ENCODE data around the gene C1S. TPM values are rescaled to one million over a fixed set of nuclear protein-coding genes. Genes with fewer than 3 reads are reported as not detected.
"Not testable (repeated sequence)": the region's sequence is repeated elsewhere in the genome, so short reads cannot be mapped to it uniquely, and the experiment has no call there.

C1S gene
- total and polyA plus RNA-seq, 2 experiments from 2014 or later = 120 to 143 TPM

- no peak for TF ChIP-seq CTCF (IDR thresholded peaks at IDR 0.05; ENCODE audit: poor library complexity)
- no peak for TF ChIP-seq EZH2phosphoT487 (IDR thresholded peaks at IDR 0.05; ENCODE audit: low read depth, severe bottlenecking, unreplicated experiment)
- TF ChIP-seq EZH2 (IDR thresholded peaks at IDR 0.05; ENCODE audit: borderline replicate concordance) = no peak
- H3K4me3 ChIP-seq = no peak overlapping the region
Measured at GRCh38 chr12:7054925-7055324, 5.6 kb upstream of the C1S start.

GRCh38 chr12:7055736-7056135 is 4.8 kb upstream of the C1S start:
- H3K9me3 ChIP-seq (ENCODE audit: low read depth); H4K20me1 ChIP-seq (ENCODE audit: insufficient read depth, poor library complexity, severe bottlenecking); H2AFZ ChIP-seq; H3K4me1 ChIP-seq (ENCODE audit: insufficient read depth); H3K36me3 ChIP-seq (replicated peaks; ENCODE audit: insufficient read depth, low read depth); H3K27ac ChIP-seq; H3K4me2 ChIP-seq; H3K27me3 ChIP-seq; H3K79me2 ChIP-seq; H3K9me2 ChIP-seq (replicated peaks; ENCODE audit: insufficient read depth); DNase-seq (ENCODE audit: low spot score); H3K4me3 ChIP-seq: not testable (repeated sequence)
- 95% methylated on average over 2 of the region's 2 CpGs for WGBS (ENCODE audit: low lambda C conversion rate, missing lambda C conversion rate)

More at GRCh38 chr12:7054925-7055324, 5.6 kb upstream of the C1S start:
- no peak overlapping the region for H3K4me2 ChIP-seq
- WGBS (ENCODE audit: low lambda C conversion rate, missing lambda C conversion rate) = 84% methylated on average over 4 of the region's 4 CpGs
- no peaks in the 10 kb centered on the region for H3K9me3 ChIP-seq (ENCODE audit: low read depth)
- no peaks in the 10 kb centered on the region for H3K79me2 ChIP-seq
- no peaks in the 10 kb centered on the region for H4K20me1 ChIP-seq (ENCODE audit: insufficient read depth, poor library complexity, severe bottlenecking)
- DNase-seq (ENCODE audit: low spot score) = no peak
- H3K4me1 ChIP-seq (ENCODE audit: insufficient read depth) = no peaks in the 10 kb centered on the region
- no peaks in the 10 kb centered on the region for H3K27me3 ChIP-seq
- no peak overlapping the region for H2AFZ ChIP-seq
- no peaks in the 10 kb centered on the region for H3K36me3 ChIP-seq (replicated peaks; ENCODE audit: insufficient read depth, low read depth)
- no peak overlapping the region for H3K27ac ChIP-seq
- H3K9me2 ChIP-seq (replicated peaks; ENCODE audit: insufficient read depth) = no peaks in the 10 kb centered on the region

- Histone ChIP-seq H3K4me3 (no peak overlapping the region), H3K4me1 (ENCODE audit: insufficient read depth) (peaks cover 7% of the 10 kb centered on the region), H3K9me2 (replicated peaks; ENCODE audit: insufficient read depth) (no peaks in the 10 kb centered on the region), H4K20me1 (ENCODE audit: insufficient read depth, poor library complexity, severe bottlenecking) (no peaks in the 10 kb centered on the region), H3K4me2 (no peak overlapping the region), H3K36me3 (replicated peaks; ENCODE audit: insufficient read depth, low read depth) (no peaks in the 10 kb centered on the region), H3K27me3 (no peaks in the 10 kb centered on the region), H3K27ac (no peak overlapping the region), H2AFZ (no peak overlapping the region), H3K9me3 (ENCODE audit: low read depth) (no peaks in the 10 kb centered on the region), H3K79me2 (no peaks in the 10 kb centered on the region)
- TF ChIP-seq EZH2phosphoT487 (IDR thresholded peaks at IDR 0.05; ENCODE audit: low read depth, severe bottlenecking, unreplicated experiment) = no peak
- TF ChIP-seq CTCF (IDR thresholded peaks at IDR 0.05; ENCODE audit: poor library complexity) = no peak
- no peak for TF ChIP-seq EZH2 (IDR thresholded peaks at IDR 0.05; ENCODE audit: borderline replicate concordance)
- WGBS (ENCODE audit: low lambda C conversion rate, missing lambda C conversion rate) = 81% methylated on average over 3 of the region's 3 CpGs
- DNase-seq (ENCODE audit: low spot score) = no peak
Measured at GRCh38 chr12:7058163-7058845, 2.2 kb upstream of the C1S start.

- no peak for DNase-seq (ENCODE audit: low spot score)
- Histone ChIP-seq H3K27ac (no peak overlapping the region), H3K79me2 (no peaks in the 10 kb centered on the region), H3K9me3 (ENCODE audit: low read depth) (no peaks in the 10 kb centered on the region), H4K20me1 (ENCODE audit: insufficient read depth, poor library complexity, severe bottlenecking) (no peaks in the 10 kb centered on the region), H3K36me3 (replicated peaks; ENCODE audit: insufficient read depth, low read depth) (no peaks in the 10 kb centered on the region), H3K27me3 (no peaks in the 10 kb centered on the region), H2AFZ (no peak overlapping the region), H3K4me3 (no peak overlapping the region), H3K4me1 (ENCODE audit: insufficient read depth) (peaks cover 7% of the 10 kb centered on the region), H3K4me2 (no peak overlapping the region), H3K9me2 (replicated peaks; ENCODE audit: insufficient read depth) (no peaks in the 10 kb centered on the region)
- TF ChIP-seq EZH2phosphoT487 (IDR thresholded peaks at IDR 0.05; ENCODE audit: low read depth, severe bottlenecking, unreplicated experiment) (no peak), CTCF (IDR thresholded peaks at IDR 0.05; ENCODE audit: poor library complexity) (no peak), EZH2 (IDR thresholded peaks at IDR 0.05; ENCODE audit: borderline replicate concordance) (no peak)
- WGBS (ENCODE audit: low lambda C conversion rate, missing lambda C conversion rate) = 94% methylated on average over 9 of the region's 9 CpGs
Measured at GRCh38 chr12:7058850-7059395, 1.6 kb upstream of the C1S start.
